ENCODE measurements around the gene TMEM108.

DNA sequence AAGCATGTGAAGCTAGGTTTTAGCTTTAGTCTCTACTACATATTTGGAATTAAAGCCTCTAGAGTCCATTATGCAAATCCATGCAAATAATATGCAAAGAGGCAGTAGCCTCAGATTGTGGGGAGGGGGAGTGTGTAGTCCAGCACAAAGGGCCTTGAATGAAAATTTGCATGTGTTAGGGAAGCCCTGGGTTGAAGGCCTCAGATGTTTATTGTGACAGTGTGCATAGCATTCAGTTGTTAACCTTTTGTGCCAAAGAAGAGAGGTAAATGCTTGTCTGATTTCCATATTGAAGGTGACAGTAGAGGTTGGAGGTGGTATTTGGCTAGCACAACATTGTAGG is 337.2 kb downstream of the TMEM108 start:
- TF ChIP-seq POLR2A (IDR thresholded peaks at IDR 0.05) = no peak
- TF ChIP-seq, protein P1, sequence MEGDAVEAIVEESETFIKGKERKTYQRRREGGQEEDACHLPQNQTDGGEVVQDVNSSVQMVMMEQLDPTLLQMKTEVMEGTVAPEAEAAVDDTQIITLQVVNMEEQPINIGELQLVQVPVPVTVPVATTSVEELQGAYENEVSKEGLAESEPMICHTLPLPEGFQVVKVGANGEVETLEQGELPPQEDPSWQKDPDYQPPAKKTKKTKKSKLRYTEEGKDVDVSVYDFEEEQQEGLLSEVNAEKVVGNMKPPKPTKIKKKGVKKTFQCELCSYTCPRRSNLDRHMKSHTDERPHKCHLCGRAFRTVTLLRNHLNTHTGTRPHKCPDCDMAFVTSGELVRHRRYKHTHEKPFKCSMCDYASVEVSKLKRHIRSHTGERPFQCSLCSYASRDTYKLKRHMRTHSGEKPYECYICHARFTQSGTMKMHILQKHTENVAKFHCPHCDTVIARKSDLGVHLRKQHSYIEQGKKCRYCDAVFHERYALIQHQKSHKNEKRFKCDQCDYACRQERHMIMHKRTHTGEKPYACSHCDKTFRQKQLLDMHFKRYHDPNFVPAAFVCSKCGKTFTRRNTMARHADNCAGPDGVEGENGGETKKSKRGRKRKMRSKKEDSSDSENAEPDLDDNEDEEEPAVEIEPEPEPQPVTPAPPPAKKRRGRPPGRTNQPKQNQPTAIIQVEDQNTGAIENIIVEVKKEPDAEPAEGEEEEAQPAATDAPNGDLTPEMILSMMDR (IDR thresholded peaks at IDR 0.05) = no peak
